SK-N-SH (cell line): ENCODE measurements around the gene DEPP1. TPM values are rescaled to one million over a fixed set of nuclear protein-coding genes. Genes with fewer than 3 reads are reported as not detected.

ENCODE experiments used
- CTCF ChIA-PET: fragments of 300-600, 350-600 bp; formaldehyde crosslinking; extraction: SDS; loops from one replicate; lab custom pipeline; 2021; lab: Yijun Ruan, JAX
- POLR2A ChIA-PET: fragments of 350-600 bp; sonication (Branson Sonifier 250); formaldehyde crosslinking; extraction: SDS; loops from one replicate; lab custom pipeline; 2020; ENCODE audit warnings: antibody characterized with exemption, inconsistent platforms; lab: Yijun Ruan, JAX
- DNase-seq: peaks from one replicate; pipeline ENCODE4 v3.0.0; 2012
- H2AFZ ChIP-seq: fragments of 200-600 bp; sonication (generic); 2 replicates; pipeline ENCODE4 v1.8.1; 2016; ENCODE audit warnings: antibody characterized with exemption, mild to moderate bottlenecking, low read depth
- H3F3A ChIP-seq: fragments of 200-600 bp; sonication (generic); replicated peaks from 2 replicates; pipeline ENCODE3; 2016; ENCODE audit warnings: antibody characterized with exemption, mild to moderate bottlenecking; ENCODE audit not compliant: insufficient read depth
- H3K27ac ChIP-seq, 2 experiments: fragments of 200-500 bp in 1 of 2; fragments of 200-600 bp in 1 of 2; sonication (Bioruptor generic) in 1 of 2; sonication (generic), shearing (Covaris generic) in 1 of 2; 2 replicates each; pipeline versions ENCODE4 v1.5.1 to v1.6.1; 2014 to 2016; ENCODE audit warnings: low read depth in 2 of 2, inconsistent platforms in 1 of 2, low read length in 1 of 2, mild to moderate bottlenecking in 1 of 2, mixed read lengths in 1 of 2
- H3K27me3 ChIP-seq: fragments of 200-600 bp; sonication (generic), shearing (Covaris generic); 2 replicates; pipeline ENCODE4 v1.6.1; 2016; ENCODE audit warnings: mixed run types; ENCODE audit not compliant: insufficient read depth
- H3K36me3 ChIP-seq, 2 experiments: fragments of 200-500 bp in 1 of 2; fragments of 200-600 bp in 1 of 2; sonication (Bioruptor generic) in 1 of 2; sonication (generic) in 1 of 2; replicated peaks in 1 of 2; 2 replicates each; pipeline versions ENCODE3 to v1.5.1; 2014 to 2016; ENCODE audit warnings: low read length in 1 of 2, mild to moderate bottlenecking in 1 of 2; ENCODE audit not compliant: insufficient read depth in 2 of 2, control insufficient read depth in 1 of 2
- H3K4me1 ChIP-seq, 2 experiments: fragments of 200-500 bp in 1 of 2; fragments of 200-600 bp in 1 of 2; sonication (Bioruptor generic) in 1 of 2; sonication (generic), shearing (Covaris generic) in 1 of 2; 2 replicates each; pipeline versions ENCODE4 v1.5.1 to v1.6.1; 2014 to 2016; ENCODE audit warnings: low read depth in 1 of 2, low read length in 1 of 2, mixed run types in 1 of 2; ENCODE audit not compliant: insufficient read depth in 2 of 2, control insufficient read depth in 1 of 2
- H3K4me2 ChIP-seq: fragments of 200-600 bp; sonication (generic), shearing (Covaris generic); 2 replicates; pipeline ENCODE4 v1.6.1; 2017; ENCODE audit warnings: mixed run types
- H3K4me3 ChIP-seq, 2 experiments: fragments of 200-500 bp in 1 of 2; fragments of 200-600 bp in 1 of 2; sonication (Bioruptor generic) in 1 of 2; sonication (generic), shearing (Covaris generic) in 1 of 2; 2 replicates each; pipeline versions ENCODE4 v1.5.1 to v1.8.1; 2014 to 2016; ENCODE audit warnings: low read depth in 2 of 2, inconsistent platforms in 1 of 2, low read length in 1 of 2, mild to moderate bottlenecking in 1 of 2, mixed read lengths in 1 of 2, moderate library complexity in 1 of 2
- H3K79me2 ChIP-seq: fragments of 200-600 bp; sonication (generic); 2 replicates; pipeline ENCODE4 v1.8.1; 2017; ENCODE audit warnings: mild to moderate bottlenecking; ENCODE audit not compliant: insufficient read depth
- H3K9ac ChIP-seq: fragments of 200-600 bp; sonication (generic); 2 replicates; pipeline ENCODE4 v1.6.1; 2017; ENCODE audit warnings: mixed run types
- H3K9me2 ChIP-seq: fragments of 200-600 bp; sonication (generic); 2 replicates; pipeline ENCODE4 v1.6.1; 2017; ENCODE audit warnings: mixed run types
- H3K9me3 ChIP-seq: fragments of 200-600 bp; sonication (generic); 2 replicates; pipeline ENCODE4 v1.6.1; 2017; ENCODE audit warnings: mixed run types, mild to moderate bottlenecking, moderate library complexity
- H4K20me1 ChIP-seq: fragments of 200-600 bp; sonication (generic); 2 replicates; pipeline ENCODE4 v1.6.1; 2017; ENCODE audit warnings: mild to moderate bottlenecking, mixed run types; ENCODE audit not compliant: insufficient read depth
- CHD2 ChIP-seq: fragments of 150-350 bp; IDR thresholded peaks from 2 replicates; pipeline ENCODE4 v1.6.1; 2018; ENCODE audit warnings: low read length; ENCODE audit not compliant: partially characterized antibody
- ELF1 ChIP-seq: IDR thresholded peaks from 2 replicates; pipeline ENCODE4 v1.4.0; 2012
- EP300 ChIP-seq, 2 experiments: IDR thresholded peaks; 2 replicates each; pipeline versions ENCODE4 v1.4.0 to v1.6.1; 2012; ENCODE audit warnings: borderline replicate concordance in 1 of 2, low read depth in 1 of 2, low read length in 1 of 2
- FOSL2 ChIP-seq: IDR thresholded peaks from 2 replicates; pipeline ENCODE4 v1.4.0; 2012; ENCODE audit warnings: low read depth, mild to moderate bottlenecking, moderate library complexity, borderline replicate concordance
- GATA2 ChIP-seq: sonication (generic); formaldehyde crosslinking; IDR thresholded peaks from 2 replicates; pipeline ENCODE4 v1.5.0; 2020; ENCODE audit warnings: mild to moderate bottlenecking, missing genetic modification reagents
- IRF3 ChIP-seq: fragments of 150-350 bp; IDR thresholded peaks from 2 replicates; pipeline ENCODE4 v1.6.1; 2016; ENCODE audit warnings: mild to moderate bottlenecking, low read depth, low read length
- JUND ChIP-seq: IDR thresholded peaks from 2 replicates; pipeline ENCODE4 v1.4.0; 2012
- MAX ChIP-seq: IDR thresholded peaks from 2 replicates; pipeline ENCODE4 v1.4.0; 2012; ENCODE audit warnings: low read depth
- MEF2A ChIP-seq: IDR thresholded peaks from 2 replicates; pipeline ENCODE4 v1.4.0; 2012; ENCODE audit warnings: low read depth, borderline replicate concordance
- NFIC ChIP-seq: IDR thresholded peaks from 2 replicates; pipeline ENCODE4 v1.4.0; 2012; ENCODE audit warnings: borderline replicate concordance
- NRF1 ChIP-seq: IDR thresholded peaks from 2 replicates; pipeline ENCODE4 v1.6.1; 2012; ENCODE audit warnings: low read depth, mild to moderate bottlenecking, low read length
- POLR2AphosphoS5 ChIP-seq: IDR thresholded peaks from 2 replicates; pipeline ENCODE4 v1.6.1; 2012; ENCODE audit warnings: low read depth, low read length
- RCOR1 ChIP-seq: fragments of 150-350 bp; IDR thresholded peaks from 2 replicates; pipeline ENCODE4 v1.6.1; 2017; ENCODE audit warnings: antibody characterized with exemption, low read length
- RFX5 ChIP-seq: IDR thresholded peaks from 2 replicates; pipeline ENCODE4 v1.6.1; 2012; ENCODE audit warnings: mild to moderate bottlenecking, improper control_type of control experiment, low read length
- RXRA ChIP-seq: IDR thresholded peaks from 2 replicates; pipeline ENCODE4 v1.4.0; 2012; ENCODE audit warnings: low read depth, mild to moderate bottlenecking, borderline replicate concordance
- SIN3A ChIP-seq: IDR thresholded peaks from 2 replicates; pipeline ENCODE4 v1.6.1; 2012; ENCODE audit warnings: low read depth, mild to moderate bottlenecking, low read length, moderate library complexity, borderline replicate concordance
- TAF1 ChIP-seq: IDR thresholded peaks from 2 replicates; pipeline ENCODE4 v1.6.1; 2012; ENCODE audit warnings: low read depth, mild to moderate bottlenecking, low read length, moderate library complexity, borderline replicate concordance
- TCF12 ChIP-seq: IDR thresholded peaks from 2 replicates; pipeline ENCODE4 v1.4.0; 2012
- TEAD4 ChIP-seq: IDR thresholded peaks from 2 replicates; pipeline ENCODE4 v1.4.0; 2012; ENCODE audit warnings: mild to moderate bottlenecking, borderline replicate concordance; ENCODE audit not compliant: insufficient read depth
- YY1 ChIP-seq: IDR thresholded peaks from 2 replicates; pipeline ENCODE4 v1.4.0; 2012; ENCODE audit warnings: low read depth, mild to moderate bottlenecking
- ZBTB33 ChIP-seq: IDR thresholded peaks from 2 replicates; pipeline ENCODE4 v1.4.0; 2012; ENCODE audit warnings: low read depth, borderline replicate concordance
- WGBS: methylation state at CpG from one replicate; pipeline ENCODE4 v1.1.6; 2017; ENCODE audit warnings: low lambda C conversion rate; 5-methylcytosine and 5-hydroxymethylcytosine counted together
- polyA plus RNA-seq, 3 experiments: library from polyadenylated mRNA; depleted of rRNA; stranded (reverse); fragments of >200 nt; gene quantifications; 2 replicates each; pipeline ENCODE4 v1.2.3, GENCODE V29; 2012
- TF ChIP-seq, protein P1 (sequence below): IDR thresholded peaks from 2 replicates; pipeline ENCODE4 v1.4.0; 2012; ENCODE audit warnings: low read depth, borderline replicate concordance

DEPP1 gene
- polyA plus RNA-seq, 1 of the 3 experiments (the other 2 are of a cell fraction): 5.3 TPM

DNA sequence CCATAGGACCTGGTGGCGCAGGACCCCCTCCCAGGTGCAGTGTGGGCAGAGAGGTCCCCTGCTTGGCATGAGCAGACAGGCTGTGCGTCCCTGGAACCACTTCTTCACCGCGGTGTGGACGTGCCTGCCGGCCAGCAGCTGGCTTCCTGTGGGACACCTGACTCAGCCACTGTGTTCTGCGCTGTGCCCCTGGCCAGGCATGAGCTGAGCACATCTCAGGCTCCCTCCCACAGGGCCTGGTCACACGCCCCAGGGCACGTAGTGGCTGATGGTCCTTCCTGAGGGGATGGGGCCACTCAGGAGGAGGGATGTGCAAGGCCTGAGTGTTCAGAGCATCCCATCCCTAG, 3.5 kb upstream of the DEPP1 start (continued):
- TF ChIP-seq ZBTB33 (no peak), MAX (no peak), MEF2A (no peak), RCOR1 (no peak)

DNA sequence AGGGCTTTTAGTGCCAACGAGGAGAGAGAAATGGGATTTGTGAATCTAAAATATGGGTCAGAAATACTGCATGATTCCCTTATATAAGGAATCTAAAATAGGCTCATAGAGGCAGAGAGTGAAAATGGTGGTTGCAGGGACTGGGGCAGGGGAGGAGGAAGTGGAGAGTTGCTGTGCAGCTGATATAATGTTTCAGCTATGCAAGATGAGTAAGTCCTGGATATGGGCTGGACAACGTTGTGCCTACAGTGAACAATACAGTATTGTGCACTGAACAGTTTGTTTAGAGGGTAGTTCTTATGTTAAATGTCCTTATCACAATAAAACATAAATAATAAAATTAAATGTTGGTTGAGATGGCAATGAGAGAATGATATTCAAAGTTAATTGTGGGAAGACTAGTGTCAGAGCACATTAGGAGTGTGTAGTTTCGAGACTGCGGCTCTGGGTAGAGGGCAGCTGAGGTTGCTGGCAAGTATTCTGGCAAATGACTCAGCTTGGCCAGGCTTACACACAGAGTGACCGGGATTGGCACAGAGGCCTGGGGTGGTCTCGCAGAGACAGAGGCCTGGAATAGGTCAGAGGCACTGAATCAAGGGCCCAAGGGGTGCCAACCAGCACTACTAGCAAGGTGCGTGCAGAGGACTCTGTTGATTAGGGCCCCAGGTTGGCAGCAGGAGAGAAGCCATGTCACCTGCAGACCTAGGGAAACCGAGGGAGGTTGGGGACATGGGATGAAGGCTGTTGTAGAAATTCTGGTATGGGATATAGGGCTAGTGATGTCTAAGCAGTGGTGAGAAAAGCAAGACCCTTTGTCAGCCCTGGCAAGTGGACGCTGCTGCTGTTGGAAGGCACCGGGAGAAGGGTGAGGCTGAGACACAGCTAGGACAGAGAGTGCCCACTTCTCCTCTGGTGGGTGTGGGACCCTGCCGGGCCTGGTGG, 2.8 kb upstream of the DEPP1 start:
- CTCF ChIA-PET: interaction anchor here (0.8 to 10.6 kb wide), 2 partner anchors 27 to 49 kb away, joined by 3 to 121 read pairs; no protein-coding TSS in a partner anchor
- no peak for DNase-seq
- no peak for TF ChIP-seq NRF1
- no peak for TF ChIP-seq CHD2
- TF ChIP-seq POLR2AphosphoS5: peak; percentile 45; the same call in 1 of the 2 replicates
- no peak; a peak in 1 of 4 replicates for TF ChIP-seq EP300 (IDR thresholded peaks at IDR 0.05; ENCODE audit: borderline replicate concordance in 1 of 2, low read depth in 1 of 2, low read length in 1 of 2)
- TF ChIP-seq SIN3A: no peak
- TF ChIP-seq, protein P1, sequence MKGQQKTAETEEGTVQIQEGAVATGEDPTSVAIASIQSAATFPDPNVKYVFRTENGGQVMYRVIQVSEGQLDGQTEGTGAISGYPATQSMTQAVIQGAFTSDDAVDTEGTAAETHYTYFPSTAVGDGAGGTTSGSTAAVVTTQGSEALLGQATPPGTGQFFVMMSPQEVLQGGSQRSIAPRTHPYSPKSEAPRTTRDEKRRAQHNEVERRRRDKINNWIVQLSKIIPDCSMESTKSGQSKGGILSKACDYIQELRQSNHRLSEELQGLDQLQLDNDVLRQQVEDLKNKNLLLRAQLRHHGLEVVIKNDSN: no peak
- no peak for TF ChIP-seq IRF3
- TF ChIP-seq RXRA: no peak; the same call in 1 of the 2 replicates
- TF ChIP-seq ZBTB33: no peak
- peak; percentile 94 for TF ChIP-seq NFIC
- TF ChIP-seq TCF12: peak; percentile 63; the same call in 1 of the 2 replicates
- no peak; the same call in 1 of the 2 replicates for TF ChIP-seq TAF1
- peak; percentile 68; the same call in 1 of the 2 replicates for TF ChIP-seq YY1
- no peak; the same call in 1 of the 2 replicates for TF ChIP-seq ELF1
- TF ChIP-seq RFX5: no peak
- TF ChIP-seq MAX: peak; percentile 22; the same call in 1 of the 2 replicates
- no peak; the same call in none of the 2 replicates for TF ChIP-seq JUND
- peak; percentile 62 for TF ChIP-seq FOSL2
- TF ChIP-seq TEAD4: peak; percentile 20; the same call in 1 of the 2 replicates
- no peak for TF ChIP-seq GATA2

More for the DNA sequence above, 2.8 kb upstream of the DEPP1 start:
- H3K4me2 ChIP-seq: peak overlapping the region; percentile 24
- peaks cover 29 to 52% of the 10 kb centered on the region in 2 experiments; a peak in 3 of 4 replicates for H3K4me1 ChIP-seq
- peaks cover 20% of the 10 kb centered on the region for H3F3A ChIP-seq
- no peak overlapping the region for H3K4me3 ChIP-seq
- no peaks in the 10 kb centered on the region for H3K9me3 ChIP-seq
- no peaks in the 10 kb centered on the region for H3K9me2 ChIP-seq
- 24% methylated on average over 10 of the region's 11 CpGs for WGBS
- H3K36me3 ChIP-seq: no peaks in the 10 kb centered on the region
- H4K20me1 ChIP-seq: no peaks in the 10 kb centered on the region
- peak overlapping the region; percentile 77; the same call in 1 of the 2 replicates for H2AFZ ChIP-seq
- H3K9ac ChIP-seq: peak overlapping the region; percentile 62
- H3K79me2 ChIP-seq: peaks cover 8% of the 10 kb centered on the region
- POLR2A ChIA-PET: no interaction called here
- no peaks in the 10 kb centered on the region for H3K27me3 ChIP-seq
- H3K27ac ChIP-seq: peak overlapping the region; percentile 75 to 95
